Thoracic aorta (tissue), 2 donors: ENCODE data around the gene KHDC4. TPM values are rescaled to one million over a fixed set of nuclear protein-coding genes. Genes with fewer than 3 reads are reported as not detected.

Experiments used
- ATAC-seq: fragments of 150-250 bp; one replicate; pipeline ENCODE4 v1.8.0; 2017; ENCODE audit warnings: low read depth; ENCODE audit not compliant: insufficient number of reproducible peaks, low FRiP score
- DNase-seq: peaks from one replicate; pipeline ENCODE4 v3.0.0-alpha.2; 2020; ENCODE audit warnings: low spot score
- H3K27ac ChIP-seq, 2 donors: fragments of 200-600 bp; sonication (generic); 1 replicate in 1 of 2; 2 replicates in 1 of 2; pipeline ENCODE4 v1.5.1; 2016; ENCODE audit warnings: mild to moderate bottlenecking in 2 of 2, moderate library complexity in 2 of 2
- H3K27me3 ChIP-seq: fragments of 200-600 bp; sonication (generic); replicated peaks from 2 replicates; pipeline ENCODE4 v1.6.0; 2016; ENCODE audit warnings: mild to moderate bottlenecking; ENCODE audit not compliant: insufficient read depth
- H3K36me3 ChIP-seq: fragments of 200-600 bp; sonication (generic); one replicate; pipeline ENCODE4 v1.5.1; 2016
- H3K4me1 ChIP-seq, 2 donors: fragments of 200-600 bp; sonication (generic); 1 replicate in 1 of 2; 2 replicates in 1 of 2; pipeline versions ENCODE4 v1.5.1 to v1.6.0; 2016; ENCODE audit warnings: low read depth in 2 of 2, mild to moderate bottlenecking in 1 of 2; ENCODE audit not compliant: control insufficient read depth in 1 of 2
- H3K4me3 ChIP-seq: fragments of 200-600 bp; sonication (generic); 2 replicates; pipeline ENCODE4 v1.5.1; 2016; ENCODE audit warnings: mild to moderate bottlenecking
- H3K9me3 ChIP-seq: fragments of 200-600 bp; sonication (generic); 2 replicates; pipeline ENCODE4 v1.5.1; 2016
- total RNA-seq, 2 donors: library from RNA; depleted of rRNA; stranded (reverse); fragments of >200 nt; gene quantifications; one replicate each; pipeline versions ENCODE4 v1.1.0 to v1.2.3, GENCODE V29; 2016
- TF ChIP-seq, protein P1 (sequence below): fragments of 200-600 bp; sonication (generic); IDR thresholded peaks from one replicate; pipeline ENCODE4 v1.5.1; 2019; ENCODE audit warnings: antibody characterized with exemption

KHDC4 gene
- total RNA-seq, 2 donors from 2014 or later, result 50.6 to 56.9 TPM

- DNase-seq, result no peak
- peak overlapping the region; percentile 78 to 90 for H3K27ac ChIP-seq
- H3K4me3 ChIP-seq, result peak overlapping the region; percentile 42
- H3K27me3 ChIP-seq, result no peaks in the 10 kb centered on the region
- H3K36me3 ChIP-seq, result peaks cover 10% of the 10 kb centered on the region
- no peak for ATAC-seq
- H3K9me3 ChIP-seq, result no peaks in the 10 kb centered on the region
- TF ChIP-seq, protein P1, sequence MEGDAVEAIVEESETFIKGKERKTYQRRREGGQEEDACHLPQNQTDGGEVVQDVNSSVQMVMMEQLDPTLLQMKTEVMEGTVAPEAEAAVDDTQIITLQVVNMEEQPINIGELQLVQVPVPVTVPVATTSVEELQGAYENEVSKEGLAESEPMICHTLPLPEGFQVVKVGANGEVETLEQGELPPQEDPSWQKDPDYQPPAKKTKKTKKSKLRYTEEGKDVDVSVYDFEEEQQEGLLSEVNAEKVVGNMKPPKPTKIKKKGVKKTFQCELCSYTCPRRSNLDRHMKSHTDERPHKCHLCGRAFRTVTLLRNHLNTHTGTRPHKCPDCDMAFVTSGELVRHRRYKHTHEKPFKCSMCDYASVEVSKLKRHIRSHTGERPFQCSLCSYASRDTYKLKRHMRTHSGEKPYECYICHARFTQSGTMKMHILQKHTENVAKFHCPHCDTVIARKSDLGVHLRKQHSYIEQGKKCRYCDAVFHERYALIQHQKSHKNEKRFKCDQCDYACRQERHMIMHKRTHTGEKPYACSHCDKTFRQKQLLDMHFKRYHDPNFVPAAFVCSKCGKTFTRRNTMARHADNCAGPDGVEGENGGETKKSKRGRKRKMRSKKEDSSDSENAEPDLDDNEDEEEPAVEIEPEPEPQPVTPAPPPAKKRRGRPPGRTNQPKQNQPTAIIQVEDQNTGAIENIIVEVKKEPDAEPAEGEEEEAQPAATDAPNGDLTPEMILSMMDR, result no peak
- H3K4me1 ChIP-seq, result peaks cover 20 to 27% of the 10 kb centered on the region in 2 donors
Observed at GRCh38 chr1:155892796-155893195, 41.4 kb downstream of the KHDC4 start.

DNA sequence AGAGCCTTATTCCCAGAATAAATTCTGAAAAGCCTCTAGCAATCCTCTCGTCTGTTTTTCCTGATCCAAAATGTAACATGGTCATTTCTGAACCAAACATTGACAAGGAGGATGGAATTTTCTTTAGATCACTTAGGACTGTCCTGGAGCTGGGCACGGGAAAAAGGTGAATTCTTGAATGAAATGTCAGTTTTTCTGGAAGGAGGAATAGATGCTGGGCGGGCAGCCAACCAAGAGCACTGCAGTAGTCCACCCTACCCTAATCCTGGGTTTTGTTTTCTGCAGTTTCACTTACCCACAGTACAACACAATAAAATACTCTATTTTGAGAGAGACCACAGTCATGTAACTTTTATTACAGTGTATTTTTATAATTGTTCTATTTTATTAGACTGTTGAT lies 44.0 kb downstream of the KHDC4 start:
- Histone ChIP-seq H3K4me3 (no peak overlapping the region), H3K9me3 (no peaks in the 10 kb centered on the region), H3K4me1 (peaks cover 20 to 27% of the 10 kb centered on the region in 2 donors), H3K27ac (peak overlapping the region; percentile 47 to 58), H3K27me3 (no peaks in the 10 kb centered on the region), H3K36me3 (peaks cover 13% of the 10 kb centered on the region)
- ATAC-seq (no peak), DNase-seq (no peak)
- TF ChIP-seq, protein P1, result no peak

GRCh38 chr1:155889566-155889965 lies 44.6 kb downstream of the KHDC4 start:
- Histone ChIP-seq H3K4me3 (no peak overlapping the region), H3K4me1 (peaks cover 20 to 25% of the 10 kb centered on the region in 2 donors), H3K27ac (no peak overlapping the region), H3K27me3 (no peaks in the 10 kb centered on the region), H3K36me3 (peaks cover 13% of the 10 kb centered on the region), H3K9me3 (no peaks in the 10 kb centered on the region)
- ATAC-seq (no peak), DNase-seq (no peak)
- TF ChIP-seq, protein P1, result no peak

DNA sequence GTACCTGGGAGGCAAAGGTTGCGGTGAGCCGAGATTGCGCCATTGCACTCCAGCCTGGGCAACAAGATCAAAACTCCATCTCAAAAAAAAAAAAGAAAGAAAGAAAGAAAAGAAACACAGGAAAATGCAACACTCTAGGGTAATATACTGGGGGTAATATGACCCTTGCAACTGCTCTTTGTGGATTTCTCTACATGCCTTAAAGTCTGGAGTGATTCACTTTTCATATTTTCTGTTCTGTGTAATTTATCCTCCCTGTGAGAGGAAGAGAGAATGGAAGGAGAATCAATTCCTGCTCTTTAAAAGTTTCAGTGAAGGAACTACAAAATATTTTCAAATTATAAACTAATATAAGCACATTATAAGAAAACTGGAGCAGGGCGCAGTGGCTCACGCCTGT lies 45.7 kb downstream of the KHDC4 start:
- DNase-seq (no peak), ATAC-seq (no peak)
- no peak overlapping the region for H3K27ac ChIP-seq
- peaks cover 14 to 15% of the 10 kb centered on the region in 2 donors for H3K4me1 ChIP-seq
- no peak overlapping the region for H3K4me3 ChIP-seq
- TF ChIP-seq, protein P1, result no peak
- H3K36me3 ChIP-seq, result peaks cover 13% of the 10 kb centered on the region
- no peaks in the 10 kb centered on the region for H3K9me3 ChIP-seq
- no peaks in the 10 kb centered on the region for H3K27me3 ChIP-seq

GRCh38 chr1:155884982-155885381 lies 49.2 kb downstream of the KHDC4 start:
- TF ChIP-seq, protein P1, result no peak
- Histone ChIP-seq H3K4me1 (peaks cover 0 to under 1% of the 10 kb centered on the region in 2 donors), H3K27ac (no peak overlapping the region), H3K9me3 (no peaks in the 10 kb centered on the region), H3K27me3 (no peaks in the 10 kb centered on the region), H3K4me3 (no peak overlapping the region), H3K36me3 (peaks cover 27% of the 10 kb centered on the region)
- ATAC-seq (no peak), DNase-seq (no peak)
